Embryonic facial prominence (tissue), 1 donor: ENCODE measurements around the gene KMT2D.
"Not testable (repeated sequence)": the region's sequence is repeated elsewhere in the genome, so short reads cannot be mapped to it uniquely, and the experiment has no call there.

Experiments used
- DNase-seq: peaks from one replicate; pipeline ENCODE4 v3.0.0-alpha.2; 2016; ENCODE audit errors: extremely low spot score

KMT2D gene

GRCh38 chr12:49088932-49089330 is 28.3 kb upstream of the KMT2D start:
- DNase-seq = no peak

DNA sequence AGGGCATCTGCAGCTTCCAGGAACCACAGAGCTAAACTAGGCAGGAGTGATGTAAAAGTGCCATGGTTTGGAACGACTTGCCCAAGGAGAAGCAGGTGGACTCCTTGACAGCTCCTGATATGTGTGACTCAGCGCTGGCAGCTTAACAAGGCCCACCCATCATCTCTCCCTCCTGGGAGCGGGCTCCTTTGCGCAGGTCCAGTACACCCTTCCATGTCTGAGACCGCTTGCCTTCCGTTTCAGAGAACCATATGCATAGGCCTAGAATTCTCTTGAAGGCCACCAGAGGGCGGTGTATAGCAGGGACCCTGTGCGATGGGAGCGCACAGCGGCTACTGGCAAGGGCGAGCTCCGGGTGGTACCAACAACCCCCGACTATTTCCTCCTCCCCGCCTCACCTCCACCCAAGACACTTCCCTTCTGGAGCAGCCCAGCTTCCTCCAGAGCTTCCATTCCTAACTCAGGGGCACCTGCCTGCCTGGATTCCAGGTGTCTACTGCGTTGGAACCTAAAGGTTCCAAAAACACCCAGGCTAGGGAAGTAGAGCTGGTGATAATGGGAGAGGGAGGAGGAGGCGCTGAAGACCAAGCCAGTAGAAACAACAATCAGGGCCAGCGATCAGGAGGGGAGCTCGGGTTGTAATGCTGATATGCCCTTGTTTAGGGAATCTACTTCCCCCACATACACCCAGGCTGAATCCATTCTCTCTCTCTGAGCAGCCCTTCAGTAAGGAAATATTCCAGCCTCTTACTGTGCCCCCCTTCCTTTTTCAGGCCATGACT is 27.7 kb upstream of the KMT2D start:
- DNase-seq = peak; percentile 78

DNA sequence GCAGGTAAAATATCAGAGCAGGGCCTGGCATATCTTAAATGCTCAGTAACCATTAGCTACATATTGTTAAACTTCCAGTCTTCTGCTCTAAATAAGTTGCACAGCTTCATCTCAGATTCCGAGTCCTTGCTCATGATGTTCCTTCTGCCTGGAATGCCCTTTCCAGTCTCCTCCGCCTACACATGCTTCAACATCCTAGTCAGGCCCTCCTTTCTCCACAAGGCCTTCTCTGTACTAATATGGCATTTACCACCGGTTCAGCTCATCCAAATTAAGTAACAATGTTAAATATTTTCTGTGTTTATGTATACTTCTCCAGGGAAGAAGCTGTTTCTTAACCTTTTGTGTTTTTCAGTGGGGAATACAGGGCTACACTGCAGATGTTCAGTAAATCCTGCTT is 25.5 kb upstream of the KMT2D start:
- DNase-seq = no peak

DNA sequence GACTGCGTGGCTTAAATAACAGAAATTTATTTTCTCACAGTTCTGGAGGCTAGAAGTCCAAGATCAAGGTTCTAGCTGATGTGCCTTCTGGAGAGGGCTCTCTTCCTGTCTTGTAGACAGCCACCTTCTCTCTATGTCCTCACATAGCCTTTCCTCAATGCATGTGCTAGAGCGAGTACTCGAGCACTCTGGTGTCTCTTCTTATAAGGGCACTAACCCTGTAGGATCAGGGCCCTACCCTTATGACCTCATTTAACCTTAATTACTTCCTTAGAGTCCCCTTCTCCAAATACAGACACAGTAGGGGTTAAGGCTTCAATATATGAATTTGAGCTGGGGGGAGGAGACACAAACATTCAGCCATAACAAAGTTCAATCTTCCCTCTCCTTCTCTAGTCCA is 23.8 kb upstream of the KMT2D start:
- no peak for DNase-seq

- DNase-seq = no peak
Measured at GRCh38 chr12:49079793-49080192, 19.2 kb upstream of the KMT2D start.

DNA sequence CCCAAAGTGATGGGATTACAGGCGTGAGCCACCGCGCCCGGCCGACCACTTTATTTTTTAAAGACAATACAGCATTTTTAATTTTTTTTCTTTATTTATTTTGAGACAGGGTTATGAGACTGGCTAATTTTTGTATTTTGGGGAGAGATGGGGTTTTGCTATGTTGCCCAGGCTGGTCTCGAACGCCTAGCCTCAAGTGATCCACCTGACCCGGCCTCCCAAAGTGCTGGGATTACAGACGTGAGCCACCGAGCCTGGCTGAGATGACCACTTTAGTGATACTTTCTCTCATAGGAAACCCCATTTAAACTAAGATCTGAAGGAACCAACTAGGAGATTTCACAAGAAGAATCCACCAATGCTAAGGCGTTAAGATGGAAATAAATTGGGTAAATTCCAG is 10.4 kb upstream of the KMT2D start:
- no peak for DNase-seq

- DNase-seq = peak; percentile 92
Measured at GRCh38 chr12:49069507-49070346, 9.1 kb upstream of the KMT2D start, which contains the start of gene RHEBL1. TSS of gene RHEBL1 (minus strand) at chr12:49069979. CDS start at chr12:49069785, 194 bp downstream.

GRCh38 chr12:49068879-49069506 is 8.4 kb upstream of the KMT2D start:
- DNase-seq = no peak

DNA sequence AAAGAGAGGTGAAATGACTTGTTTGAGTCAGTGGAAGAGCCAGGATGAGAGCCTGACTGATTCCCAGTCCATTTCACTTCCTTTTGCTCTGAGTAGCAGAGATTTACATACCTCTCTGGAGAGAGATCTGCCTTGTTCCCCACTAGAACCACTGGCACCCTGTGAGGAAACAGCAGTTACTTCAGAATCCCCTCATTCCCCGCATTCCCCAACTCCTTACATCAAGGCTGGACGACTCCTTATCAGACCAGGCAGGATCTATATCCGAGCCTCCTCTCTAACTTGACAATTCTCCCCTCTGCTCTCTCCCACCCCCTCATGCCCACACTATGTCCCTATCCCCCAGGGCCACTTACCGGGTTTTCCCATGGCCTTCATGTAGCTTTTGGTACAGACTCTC is 5.5 kb upstream of the KMT2D start:
- no peak for DNase-seq

DNA sequence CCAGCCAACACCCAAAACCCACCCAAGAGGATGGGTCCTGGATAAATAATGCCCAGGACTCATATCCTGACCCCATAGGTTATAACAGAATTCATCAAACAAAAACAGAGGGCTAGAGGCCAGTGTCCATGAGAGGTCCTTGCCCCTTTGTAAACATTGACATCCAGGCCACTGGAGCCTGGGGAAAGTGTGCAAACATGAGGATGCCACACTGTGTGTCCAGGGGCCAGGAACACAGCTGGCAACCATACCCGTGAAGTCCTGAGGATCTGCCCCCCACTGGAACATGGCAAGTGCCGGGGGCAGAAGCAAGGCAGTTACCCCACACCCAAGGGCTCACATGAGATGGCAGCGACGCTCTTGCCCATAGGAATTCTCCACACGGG is 4.2 kb upstream of the KMT2D start:
- DNase-seq = no peak

DNA sequence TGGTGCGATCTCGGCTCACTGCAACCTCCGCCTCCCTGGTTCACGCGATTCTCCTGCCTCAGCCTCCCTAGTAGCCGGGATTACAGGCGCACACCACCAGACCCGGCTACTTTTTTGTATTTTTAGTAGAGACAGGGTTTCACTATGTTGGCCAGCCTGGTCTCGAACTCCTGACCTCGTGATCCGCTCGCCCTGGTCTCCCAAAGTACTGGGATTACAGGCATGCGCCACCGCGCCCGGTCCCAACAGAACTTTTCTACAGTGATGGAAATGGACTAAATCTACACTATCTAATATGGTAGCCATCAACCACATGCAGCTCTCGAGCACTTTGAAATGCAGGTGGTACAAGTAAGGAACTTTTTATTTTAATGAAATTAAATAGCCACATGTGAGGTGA is 1.3 kb upstream of the KMT2D start:
- not testable (repeated sequence) for DNase-seq

- DNase-seq = no peak
Measured at GRCh38 chr12:49061157-49061650, 610 bp upstream of the KMT2D start.

- no peak for DNase-seq
Measured at GRCh38 chr12:49059299-49060171, 1.1 kb downstream of the KMT2D start.

- no peak for DNase-seq
Measured at GRCh38 chr12:49059045-49059298, 1.6 kb downstream of the KMT2D start.

- no peak for DNase-seq
Measured at GRCh38 chr12:49058366-49059044, 2.1 kb downstream of the KMT2D start.

GRCh38 chr12:49057888-49058287 is 2.7 kb downstream of the KMT2D start:
- no peak for DNase-seq

- no peak for DNase-seq
Measured at GRCh38 chr12:49055978-49056754, 4.4 kb downstream of the KMT2D start.

- no peak for DNase-seq
Measured at GRCh38 chr12:49055092-49055491, 5.5 kb downstream of the KMT2D start.

DNA sequence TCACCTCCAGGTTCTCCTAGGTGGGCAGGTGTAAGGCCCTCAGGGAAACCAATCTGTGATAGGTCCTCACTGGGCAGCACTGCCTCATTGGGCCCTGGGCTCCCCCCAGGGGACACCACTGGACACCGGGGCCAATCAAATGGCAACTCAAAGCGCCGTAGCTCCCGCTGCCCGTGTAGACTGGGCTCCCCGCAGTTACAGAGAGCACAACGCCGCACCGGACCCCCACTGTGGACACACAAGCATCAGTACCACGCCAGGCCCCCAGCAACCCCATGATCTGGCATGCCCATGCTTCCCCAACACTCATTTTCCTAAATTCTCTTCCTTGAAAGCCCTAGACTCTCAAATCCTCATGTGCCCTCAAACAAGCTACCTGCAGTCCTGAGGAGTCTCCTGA is 6.1 kb downstream of the KMT2D start:
- no peak for DNase-seq

- no peak for DNase-seq
Measured at GRCh38 chr12:49054096-49054495, 6.5 kb downstream of the KMT2D start.
